ENCODE results near the gene CMTM8.

CMTM8 gene

DNA sequence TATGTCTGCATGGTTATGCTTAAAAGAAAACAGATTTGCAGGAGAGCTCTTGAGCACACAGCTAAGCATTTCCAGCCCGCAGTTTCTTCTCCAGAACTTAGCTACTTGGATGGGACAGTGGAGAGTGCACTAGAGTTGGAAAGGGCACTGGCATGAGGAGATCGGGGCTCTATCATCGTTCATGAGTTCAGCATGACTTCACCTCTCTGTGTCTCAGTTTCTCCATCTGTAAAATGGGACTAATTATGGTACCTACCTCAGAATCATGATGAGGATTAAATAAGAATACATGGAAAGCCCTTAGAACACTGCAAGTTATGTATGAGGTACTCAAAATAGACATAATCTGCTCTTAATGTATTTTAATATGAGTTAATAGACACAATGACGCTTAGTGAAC lies 69.9 kb downstream of the CMTM8 start:
- H3K4me3 ChIP-seq (ENCODE audit: low read length) = no peak overlapping the region
- H3K4me1 ChIP-seq (ENCODE audit: insufficient read depth, low read length) = no peaks in the 10 kb centered on the region
- peaks cover 2% of the 10 kb centered on the region for H3K9me3 ChIP-seq (ENCODE audit: low read length)
- no peak overlapping the region for H2AFZ ChIP-seq (ENCODE audit: low read depth, low read length)
- no peaks in the 10 kb centered on the region for H3K27me3 ChIP-seq (ENCODE audit: insufficient read depth, low read length)
- H3K36me3 ChIP-seq (ENCODE audit: insufficient read depth, low read length) = no peaks in the 10 kb centered on the region

DNA sequence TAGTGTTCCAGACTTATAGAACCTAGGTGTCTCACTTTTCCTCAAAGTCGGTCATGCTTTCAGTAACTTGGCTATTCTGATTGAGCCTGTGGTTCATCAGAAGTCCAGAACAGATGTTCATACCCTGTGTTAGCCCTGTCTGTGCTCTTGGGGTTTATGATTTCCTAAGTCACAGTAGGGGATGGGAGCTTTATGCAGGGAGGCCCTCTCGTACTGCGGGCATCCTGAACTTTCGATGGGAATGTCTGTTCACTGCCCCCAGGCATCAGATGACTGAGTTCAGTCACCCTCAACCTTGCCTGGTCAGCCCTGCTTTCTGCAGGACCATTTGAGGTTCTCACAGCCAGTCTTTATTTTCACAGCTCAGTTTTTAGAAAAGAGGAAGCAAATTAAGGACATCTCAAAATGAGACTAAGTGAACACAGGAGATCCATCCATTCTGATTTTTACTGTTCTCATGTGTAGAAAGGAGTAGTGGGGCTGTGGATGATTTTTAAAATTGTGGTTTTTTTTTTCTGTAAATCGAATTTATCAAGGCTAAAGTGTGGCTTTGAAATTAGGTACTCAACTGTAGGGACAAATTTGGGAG lies 71.3 kb downstream of the CMTM8 start:
- H3K4me3 ChIP-seq (ENCODE audit: low read length) = no peak overlapping the region
- peaks cover 2% of the 10 kb centered on the region for H3K9me3 ChIP-seq (ENCODE audit: low read length)
- no peak overlapping the region for H2AFZ ChIP-seq (ENCODE audit: low read depth, low read length)
- H3K36me3 ChIP-seq (ENCODE audit: insufficient read depth, low read length) = no peaks in the 10 kb centered on the region
- H3K4me1 ChIP-seq (ENCODE audit: insufficient read depth, low read length) = no peaks in the 10 kb centered on the region
- H3K27me3 ChIP-seq (ENCODE audit: insufficient read depth, low read length) = no peaks in the 10 kb centered on the region

DNA sequence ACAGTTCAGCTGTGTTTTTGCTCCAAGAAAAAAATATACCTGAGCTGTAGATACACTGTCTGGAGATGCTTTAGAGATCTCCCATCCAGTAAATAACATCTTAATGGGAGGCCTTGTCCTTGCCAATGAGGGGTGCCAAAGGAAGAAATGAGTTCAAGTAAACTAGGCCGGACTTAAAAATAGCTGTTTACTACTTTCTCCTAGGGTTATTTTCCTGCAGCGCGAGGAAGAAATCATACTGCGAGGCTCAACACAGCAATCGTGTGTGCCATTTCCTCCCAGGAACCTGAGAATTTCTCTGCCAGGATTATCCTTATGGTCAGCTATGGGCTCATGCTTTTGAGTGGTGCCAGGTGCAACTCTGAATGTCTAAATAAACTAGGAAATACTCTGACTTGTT lies 71.9 kb downstream of the CMTM8 start:
- no peaks in the 10 kb centered on the region for H3K36me3 ChIP-seq (ENCODE audit: insufficient read depth, low read length)
- no peaks in the 10 kb centered on the region for H3K27me3 ChIP-seq (ENCODE audit: insufficient read depth, low read length)
- no peak overlapping the region for H3K4me3 ChIP-seq (ENCODE audit: low read length)
- no peak overlapping the region for H2AFZ ChIP-seq (ENCODE audit: low read depth, low read length)
- no peaks in the 10 kb centered on the region for H3K4me1 ChIP-seq (ENCODE audit: insufficient read depth, low read length)
- peaks cover 2% of the 10 kb centered on the region for H3K9me3 ChIP-seq (ENCODE audit: low read length)

DNA sequence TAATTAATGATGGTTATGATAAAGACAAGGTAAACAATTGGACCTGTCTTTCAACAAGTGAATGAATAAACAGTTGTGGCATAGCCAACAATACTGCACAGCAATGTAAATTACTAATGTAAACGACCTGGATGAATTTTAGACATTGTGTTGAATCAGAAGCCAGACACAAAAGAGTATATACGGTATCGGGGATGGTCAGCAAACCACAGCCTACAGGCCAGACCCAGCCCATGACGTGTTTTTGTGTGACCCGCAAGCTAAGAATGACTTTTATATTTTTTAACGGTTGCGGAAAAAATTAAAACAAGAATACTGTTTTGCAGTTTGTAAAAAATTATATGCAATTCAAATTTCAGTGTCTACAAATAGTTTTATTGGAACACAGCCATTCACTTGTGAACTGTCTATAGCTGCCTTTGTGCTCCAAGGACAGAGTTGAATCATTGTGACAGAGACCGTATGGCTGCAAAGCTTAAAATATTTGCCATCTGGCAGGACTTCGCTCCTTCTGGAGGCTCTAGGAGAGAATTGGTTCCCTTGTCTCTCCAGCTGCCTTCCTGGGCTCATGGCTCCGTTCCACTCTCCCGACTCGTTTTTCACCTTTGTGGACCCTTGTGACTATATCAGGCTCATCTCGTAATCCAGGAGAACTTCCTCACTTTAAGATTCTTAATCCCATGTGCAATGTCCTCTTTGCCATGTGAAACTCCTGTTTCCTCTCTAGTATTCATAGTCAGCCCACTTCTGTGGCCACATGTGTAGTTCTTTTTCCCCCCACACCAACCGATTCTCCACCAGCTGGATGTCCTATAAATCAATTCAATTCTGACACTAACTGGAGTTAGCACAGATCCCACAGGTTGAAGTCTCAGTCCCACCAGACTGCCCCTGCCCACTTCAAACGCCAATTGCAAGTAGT lies 72.7 kb downstream of the CMTM8 start:
- H3K27me3 ChIP-seq (ENCODE audit: insufficient read depth, low read length) = no peaks in the 10 kb centered on the region

DNA sequence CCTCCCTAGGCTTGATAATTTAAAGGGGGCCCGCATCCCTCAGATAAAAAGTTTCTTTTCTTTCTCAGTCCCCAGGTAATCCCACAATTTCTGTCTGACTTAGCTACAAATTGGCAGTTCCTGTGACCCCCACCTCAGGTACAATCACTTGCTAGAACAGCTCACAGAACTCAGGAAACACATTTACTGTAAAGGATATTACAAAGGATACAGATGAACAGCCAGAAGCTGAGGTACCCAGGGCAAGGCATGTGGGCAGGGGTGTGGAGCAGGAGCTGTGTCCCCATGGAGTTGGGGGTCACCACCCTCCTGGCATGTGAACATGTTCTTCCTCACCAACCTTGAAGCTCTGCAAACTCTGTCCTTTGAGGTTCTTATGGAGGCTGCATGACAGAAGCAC lies 73.8 kb downstream of the CMTM8 start:
- H3K27me3 ChIP-seq (ENCODE audit: insufficient read depth, low read length) = no peaks in the 10 kb centered on the region
- H2AFZ ChIP-seq (ENCODE audit: low read depth, low read length) = no peak overlapping the region
- no peaks in the 10 kb centered on the region for H3K36me3 ChIP-seq (ENCODE audit: insufficient read depth, low read length)
- H3K9me3 ChIP-seq (ENCODE audit: low read length) = peaks cover 2% of the 10 kb centered on the region
- H3K4me1 ChIP-seq (ENCODE audit: insufficient read depth, low read length) = peaks cover 12% of the 10 kb centered on the region
- H3K4me3 ChIP-seq (ENCODE audit: low read length) = no peak overlapping the region

More for the DNA sequence above, 72.7 kb downstream of the CMTM8 start:
- no peaks in the 10 kb centered on the region for H3K36me3 ChIP-seq (ENCODE audit: insufficient read depth, low read length)
- H3K4me3 ChIP-seq (ENCODE audit: low read length) = no peak overlapping the region
- H3K9me3 ChIP-seq (ENCODE audit: low read length) = peaks cover 2% of the 10 kb centered on the region
- H2AFZ ChIP-seq (ENCODE audit: low read depth, low read length) = no peak overlapping the region
- peaks cover 1% of the 10 kb centered on the region for H3K4me1 ChIP-seq (ENCODE audit: insufficient read depth, low read length)

DNA sequence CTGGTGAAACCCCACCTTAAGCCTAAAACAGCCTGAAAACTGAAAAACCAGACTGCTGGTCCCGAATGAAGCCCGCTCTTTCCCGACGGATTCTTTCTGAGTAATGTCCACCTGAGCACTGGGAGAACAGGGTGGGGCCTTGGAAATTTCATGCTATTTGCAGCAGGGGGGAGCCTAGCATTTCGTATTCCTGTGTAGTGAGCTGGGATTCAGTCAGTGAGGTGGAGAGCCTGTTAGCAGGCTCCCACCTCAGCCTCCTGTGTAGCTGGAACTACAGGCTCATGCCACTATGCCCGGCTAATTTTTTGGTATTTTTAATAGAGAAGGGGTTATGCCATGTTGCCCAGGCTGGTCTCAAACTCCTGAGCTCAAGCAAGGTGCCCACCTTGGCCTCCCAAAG lies 74.7 kb downstream of the CMTM8 start:
- peaks cover 18% of the 10 kb centered on the region for H3K4me1 ChIP-seq (ENCODE audit: insufficient read depth, low read length)
- no peak overlapping the region for H3K4me3 ChIP-seq (ENCODE audit: low read length)
- no peaks in the 10 kb centered on the region for H3K36me3 ChIP-seq (ENCODE audit: insufficient read depth, low read length)
- no peak overlapping the region for H2AFZ ChIP-seq (ENCODE audit: low read depth, low read length)
- no peaks in the 10 kb centered on the region for H3K27me3 ChIP-seq (ENCODE audit: insufficient read depth, low read length)
- H3K9me3 ChIP-seq (ENCODE audit: low read length) = peaks cover 2% of the 10 kb centered on the region

DNA sequence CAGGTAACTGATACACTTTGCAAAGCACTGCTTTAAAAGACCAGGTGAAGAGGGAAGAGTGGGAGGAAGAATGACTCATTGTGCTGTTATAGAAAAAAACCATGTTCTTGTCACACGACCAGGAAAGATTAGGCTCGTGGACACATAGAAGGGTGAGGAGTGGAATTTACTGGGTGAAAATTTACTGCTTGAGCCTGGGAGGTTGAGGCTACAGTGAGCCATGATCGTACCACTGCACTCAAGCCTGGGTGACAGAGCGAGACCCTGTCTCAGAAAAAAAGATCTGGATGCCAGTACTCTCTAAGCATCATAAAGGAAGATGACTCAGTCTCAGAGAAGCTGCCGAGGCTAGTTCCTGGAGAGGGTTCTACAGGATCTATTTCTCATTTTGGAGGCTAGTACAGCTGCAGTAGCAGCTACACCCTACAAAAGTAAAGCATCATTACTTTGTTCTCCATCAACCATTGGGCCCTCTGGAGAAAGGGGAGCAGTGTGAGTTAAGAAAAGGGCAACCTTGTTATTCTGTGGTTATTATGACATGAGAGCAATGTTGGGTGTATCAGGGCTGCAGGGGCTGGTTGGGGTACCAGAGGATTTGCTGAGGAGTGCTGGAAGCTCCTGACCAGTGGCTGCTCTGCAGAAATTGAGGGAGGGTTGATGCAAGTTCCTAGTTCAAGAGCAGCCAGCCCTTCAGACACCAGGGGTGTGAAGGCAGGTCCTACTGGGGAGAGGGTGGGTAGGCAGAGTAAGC lies 75.4 kb downstream of the CMTM8 start:
- no peaks in the 10 kb centered on the region for H3K9me3 ChIP-seq (ENCODE audit: low read length)
- no peak overlapping the region for H3K4me3 ChIP-seq (ENCODE audit: low read length)
- no peak overlapping the region for H2AFZ ChIP-seq (ENCODE audit: low read depth, low read length)
- peaks cover 18% of the 10 kb centered on the region for H3K4me1 ChIP-seq (ENCODE audit: insufficient read depth, low read length)
- H3K27me3 ChIP-seq (ENCODE audit: insufficient read depth, low read length) = no peaks in the 10 kb centered on the region
- H3K36me3 ChIP-seq (ENCODE audit: insufficient read depth, low read length) = no peaks in the 10 kb centered on the region

DNA sequence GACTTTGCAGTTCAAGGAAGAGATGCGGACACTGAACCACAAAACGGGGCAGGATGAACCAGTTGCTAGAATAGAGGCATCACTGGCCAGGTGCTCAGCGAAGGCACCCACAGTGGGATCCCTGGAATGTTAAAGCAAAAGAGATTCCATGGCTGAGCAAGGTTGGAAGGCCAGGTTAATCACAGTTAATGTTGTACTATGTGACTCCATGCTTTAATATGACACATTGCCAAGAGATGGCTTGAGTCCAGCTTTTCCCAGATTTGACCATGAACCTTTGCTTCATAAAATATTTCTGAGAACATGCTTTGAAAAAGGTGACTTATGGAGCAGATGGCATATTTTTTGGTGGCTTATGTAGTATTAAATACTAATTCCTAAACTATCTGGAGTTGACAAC lies 77.0 kb downstream of the CMTM8 start:
- Histone ChIP-seq H3K4me3 (ENCODE audit: low read length) (no peak overlapping the region), H3K27me3 (ENCODE audit: insufficient read depth, low read length) (no peaks in the 10 kb centered on the region), H3K4me1 (ENCODE audit: insufficient read depth, low read length) (peaks cover 19% of the 10 kb centered on the region), H3K36me3 (ENCODE audit: insufficient read depth, low read length) (no peaks in the 10 kb centered on the region), H2AFZ (ENCODE audit: low read depth, low read length) (no peak overlapping the region), H3K9me3 (ENCODE audit: low read length) (no peaks in the 10 kb centered on the region)

DNA sequence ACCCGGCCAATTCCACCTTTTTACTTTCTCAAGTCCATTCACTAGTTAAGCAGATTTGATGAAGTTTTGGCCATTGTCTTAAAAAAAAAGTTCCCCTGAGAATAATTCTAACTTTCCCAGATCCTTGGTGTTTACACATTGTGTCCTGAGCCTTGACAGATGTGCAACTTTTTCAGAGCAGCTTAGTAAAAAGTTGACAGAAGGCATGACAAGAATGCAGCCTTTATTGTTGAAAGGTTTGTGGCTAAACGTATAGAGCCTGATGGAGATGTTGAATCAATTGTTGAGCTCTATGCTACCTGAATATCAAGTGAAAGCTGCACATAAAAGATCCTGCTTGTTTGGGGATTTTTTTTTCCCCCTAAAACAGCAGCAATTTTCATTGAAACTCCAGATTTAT lies 77.8 kb downstream of the CMTM8 start:
- Histone ChIP-seq H3K27me3 (ENCODE audit: insufficient read depth, low read length) (no peaks in the 10 kb centered on the region), H3K4me3 (ENCODE audit: low read length) (no peak overlapping the region), H2AFZ (ENCODE audit: low read depth, low read length) (no peak overlapping the region), H3K9me3 (ENCODE audit: low read length) (no peaks in the 10 kb centered on the region), H3K36me3 (ENCODE audit: insufficient read depth, low read length) (no peaks in the 10 kb centered on the region), H3K4me1 (ENCODE audit: insufficient read depth, low read length) (peaks cover 28% of the 10 kb centered on the region)

DNA sequence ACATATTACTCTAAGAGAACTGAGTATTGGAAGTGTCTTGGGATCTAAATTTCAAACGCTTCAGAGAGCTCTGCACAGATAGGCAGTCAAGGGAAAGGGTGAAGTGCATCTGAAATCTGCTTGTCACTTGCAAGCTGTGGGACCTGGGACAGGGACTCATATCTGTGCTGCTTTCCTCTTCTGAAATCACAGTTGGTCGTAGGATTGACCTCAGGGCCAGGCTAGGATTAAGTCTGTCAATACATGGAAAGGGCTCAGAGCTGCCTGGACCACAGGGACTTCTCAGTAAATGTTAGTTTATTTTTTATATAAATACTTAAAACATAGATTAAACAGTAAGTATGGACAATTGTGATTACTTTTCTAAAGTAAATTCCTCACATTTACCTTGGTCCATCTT lies 78.5 kb downstream of the CMTM8 start:
- Histone ChIP-seq H3K4me1 (ENCODE audit: insufficient read depth, low read length) (peaks cover 33% of the 10 kb centered on the region), H3K9me3 (ENCODE audit: low read length) (no peaks in the 10 kb centered on the region), H3K4me3 (ENCODE audit: low read length) (no peak overlapping the region), H2AFZ (ENCODE audit: low read depth, low read length) (no peak overlapping the region), H3K27me3 (ENCODE audit: insufficient read depth, low read length) (no peaks in the 10 kb centered on the region), H3K36me3 (ENCODE audit: insufficient read depth, low read length) (no peaks in the 10 kb centered on the region)

DNA sequence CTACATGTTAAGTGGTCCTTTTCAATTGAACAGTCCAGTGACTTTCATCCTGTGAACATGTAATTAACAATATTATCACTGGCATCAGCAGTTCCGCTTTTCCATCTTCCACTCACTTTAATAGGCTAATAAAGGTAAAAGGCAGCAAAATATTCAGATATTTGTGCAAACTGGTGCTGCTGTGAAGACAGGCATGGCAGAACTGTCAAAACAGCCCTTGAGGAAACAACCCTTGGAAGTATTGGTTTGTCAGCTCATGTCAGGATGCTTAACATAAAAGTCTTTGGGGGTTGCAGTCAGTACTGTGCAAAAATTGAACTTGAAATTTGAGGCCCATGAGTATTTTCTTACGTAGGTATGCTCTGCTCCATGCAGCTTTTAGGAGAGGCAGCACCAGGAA lies 81.1 kb downstream of the CMTM8 start:
- no peaks in the 10 kb centered on the region for H3K27me3 ChIP-seq (ENCODE audit: insufficient read depth, low read length)
- no peak overlapping the region for H2AFZ ChIP-seq (ENCODE audit: low read depth, low read length)
- no peaks in the 10 kb centered on the region for H3K9me3 ChIP-seq (ENCODE audit: low read length)
- H3K4me3 ChIP-seq (ENCODE audit: low read length) = no peak overlapping the region
- no peaks in the 10 kb centered on the region for H3K36me3 ChIP-seq (ENCODE audit: insufficient read depth, low read length)
- H3K4me1 ChIP-seq (ENCODE audit: insufficient read depth, low read length) = peaks cover 45% of the 10 kb centered on the region

DNA sequence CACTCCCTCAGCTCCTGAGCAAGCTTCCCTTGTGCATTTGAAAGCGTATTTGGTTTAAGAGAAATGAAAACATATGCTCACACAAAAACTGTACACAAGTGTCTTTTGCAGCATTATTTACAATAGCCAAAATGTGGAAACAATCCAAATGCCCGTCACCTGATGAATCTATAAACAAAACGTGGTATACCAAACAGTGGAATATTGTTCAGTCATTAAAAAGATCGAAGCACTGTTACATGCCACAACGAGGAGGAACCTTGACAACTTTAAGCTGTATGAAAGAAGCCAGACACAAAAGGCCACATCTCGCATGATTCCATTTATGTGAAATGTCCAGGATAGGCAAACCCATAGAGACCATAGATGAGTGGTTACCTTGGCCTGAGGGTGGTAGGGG lies 81.6 kb downstream of the CMTM8 start:
- peaks cover 50% of the 10 kb centered on the region for H3K4me1 ChIP-seq (ENCODE audit: insufficient read depth, low read length)
- no peak overlapping the region for H2AFZ ChIP-seq (ENCODE audit: low read depth, low read length)
- no peaks in the 10 kb centered on the region for H3K27me3 ChIP-seq (ENCODE audit: insufficient read depth, low read length)
- H3K36me3 ChIP-seq (ENCODE audit: insufficient read depth, low read length) = no peaks in the 10 kb centered on the region
- no peaks in the 10 kb centered on the region for H3K9me3 ChIP-seq (ENCODE audit: low read length)
- no peak overlapping the region for H3K4me3 ChIP-seq (ENCODE audit: low read length)

DNA sequence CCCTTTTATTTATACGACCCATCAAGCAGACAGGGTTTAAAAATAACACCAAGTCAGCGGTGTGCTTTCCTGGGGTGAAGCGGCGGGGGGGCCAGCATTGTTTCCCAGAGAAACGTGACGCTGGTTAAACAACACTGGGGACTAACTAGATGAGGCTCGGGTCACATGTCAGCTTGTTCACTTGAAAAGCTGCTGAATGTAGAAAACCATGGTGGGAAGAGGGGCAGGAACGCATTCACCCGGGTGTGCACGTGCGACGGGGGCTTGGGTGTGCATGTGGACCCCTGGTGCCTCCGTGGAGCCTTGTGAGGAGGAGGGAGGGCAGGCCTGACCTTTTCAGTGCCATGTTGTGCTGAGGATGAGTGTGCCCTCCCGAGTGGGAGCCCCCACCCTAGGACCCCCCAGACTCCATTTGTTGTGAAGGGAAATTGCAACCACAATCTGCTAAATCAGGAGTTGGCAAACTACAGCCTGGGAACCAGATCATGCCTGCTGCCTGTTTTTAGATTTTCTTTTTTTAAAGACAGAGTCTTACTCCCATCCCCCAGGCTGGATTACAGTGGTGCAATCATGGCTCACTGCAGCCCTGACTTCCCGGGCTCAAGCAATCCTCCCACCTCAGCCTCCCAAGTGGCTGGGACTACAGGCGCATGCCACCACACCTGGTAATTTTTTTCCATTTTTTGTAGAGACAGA lies 82.8 kb downstream of the CMTM8 start:
- Histone ChIP-seq H3K4me3 (ENCODE audit: low read length) (no peak overlapping the region), H3K9me3 (ENCODE audit: low read length) (no peaks in the 10 kb centered on the region), H3K27me3 (ENCODE audit: insufficient read depth, low read length) (no peaks in the 10 kb centered on the region), H2AFZ (ENCODE audit: low read depth, low read length) (no peak overlapping the region), H3K36me3 (ENCODE audit: insufficient read depth, low read length) (no peaks in the 10 kb centered on the region), H3K4me1 (ENCODE audit: insufficient read depth, low read length) (peaks cover 59% of the 10 kb centered on the region)

All from neuron (in vitro differentiated cells).